ENCODE measurements around the gene GLI3. TPM values are rescaled to one million over a fixed set of nuclear protein-coding genes. Genes with fewer than 3 reads are reported as not detected.

Gene GLI3
- total RNA-seq, 1 donor from 2014 or later, result 126 TPM

DNA sequence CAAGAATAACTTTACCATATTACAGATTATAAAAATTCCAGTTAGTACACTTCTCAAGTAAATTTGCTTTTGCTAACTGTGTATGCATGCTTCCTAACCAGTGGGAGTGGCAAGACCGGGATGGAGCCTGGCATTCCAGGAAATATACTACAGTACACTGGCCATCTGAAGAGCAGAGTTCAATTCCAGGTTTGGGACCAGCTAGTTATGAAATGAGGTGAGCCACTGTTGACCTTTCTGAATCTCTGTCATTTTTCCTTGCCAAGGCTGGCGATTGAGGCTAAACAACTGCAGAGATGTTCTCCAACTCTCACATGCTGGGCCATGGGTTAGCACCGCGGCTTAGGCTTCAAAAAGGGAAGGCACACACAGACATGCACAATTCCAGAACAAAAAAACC lies 258.2 kb downstream of the GLI3 start:
- no peak for DNase-seq (ENCODE audit: low spot score in 2 of 2, unreplicated experiment in 2 of 2)
- peaks cover 16% of the 10 kb centered on the region for H3K36me3 Mint-ChIP-seq
- TF ChIP-seq, protein P1, sequence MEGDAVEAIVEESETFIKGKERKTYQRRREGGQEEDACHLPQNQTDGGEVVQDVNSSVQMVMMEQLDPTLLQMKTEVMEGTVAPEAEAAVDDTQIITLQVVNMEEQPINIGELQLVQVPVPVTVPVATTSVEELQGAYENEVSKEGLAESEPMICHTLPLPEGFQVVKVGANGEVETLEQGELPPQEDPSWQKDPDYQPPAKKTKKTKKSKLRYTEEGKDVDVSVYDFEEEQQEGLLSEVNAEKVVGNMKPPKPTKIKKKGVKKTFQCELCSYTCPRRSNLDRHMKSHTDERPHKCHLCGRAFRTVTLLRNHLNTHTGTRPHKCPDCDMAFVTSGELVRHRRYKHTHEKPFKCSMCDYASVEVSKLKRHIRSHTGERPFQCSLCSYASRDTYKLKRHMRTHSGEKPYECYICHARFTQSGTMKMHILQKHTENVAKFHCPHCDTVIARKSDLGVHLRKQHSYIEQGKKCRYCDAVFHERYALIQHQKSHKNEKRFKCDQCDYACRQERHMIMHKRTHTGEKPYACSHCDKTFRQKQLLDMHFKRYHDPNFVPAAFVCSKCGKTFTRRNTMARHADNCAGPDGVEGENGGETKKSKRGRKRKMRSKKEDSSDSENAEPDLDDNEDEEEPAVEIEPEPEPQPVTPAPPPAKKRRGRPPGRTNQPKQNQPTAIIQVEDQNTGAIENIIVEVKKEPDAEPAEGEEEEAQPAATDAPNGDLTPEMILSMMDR (IDR thresholded peaks at IDR 0.05; ENCODE audit: unreplicated experiment), result no peak
- no peaks in the 10 kb centered on the region for H3K9me3 Mint-ChIP-seq
- H3K4me1 Mint-ChIP-seq, result peaks cover 16% of the 10 kb centered on the region
- H3K27ac Mint-ChIP-seq, result no peak overlapping the region
- H3K27me3 Mint-ChIP-seq (ENCODE audit: low read depth), result no peaks in the 10 kb centered on the region
- no peak overlapping the region for H3K4me3 Mint-ChIP-seq

DNA sequence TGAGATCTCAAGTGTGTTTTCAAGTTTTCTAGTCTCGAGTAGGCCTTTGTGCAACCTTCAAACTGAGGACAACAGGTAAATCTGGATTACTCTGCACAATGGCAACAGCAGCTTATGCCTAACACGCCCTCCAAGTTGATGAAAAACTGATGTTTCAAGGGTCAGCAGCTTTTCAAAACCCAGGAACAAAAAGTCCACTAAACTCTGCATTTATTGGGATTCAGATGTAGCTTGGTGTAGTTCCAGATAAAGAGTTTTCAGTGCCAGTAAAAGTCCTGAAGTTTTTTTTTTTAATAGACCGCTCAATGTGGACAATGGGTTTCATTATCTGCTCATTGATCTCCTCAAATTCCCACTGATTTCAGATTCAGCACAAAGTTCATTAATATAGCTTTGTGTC lies 259.3 kb downstream of the GLI3 start:
- Mint-ChIP-seq H3K36me3 (peaks cover 17% of the 10 kb centered on the region), H3K27ac (no peak overlapping the region), H3K4me1 (peaks cover 16% of the 10 kb centered on the region), H3K27me3 (ENCODE audit: low read depth) (no peaks in the 10 kb centered on the region), H3K9me3 (no peaks in the 10 kb centered on the region), H3K4me3 (no peak overlapping the region)
- TF ChIP-seq, protein P1 (IDR thresholded peaks at IDR 0.05; ENCODE audit: unreplicated experiment), result no peak
- no peak for DNase-seq (ENCODE audit: low spot score in 2 of 2, unreplicated experiment in 2 of 2)

DNA sequence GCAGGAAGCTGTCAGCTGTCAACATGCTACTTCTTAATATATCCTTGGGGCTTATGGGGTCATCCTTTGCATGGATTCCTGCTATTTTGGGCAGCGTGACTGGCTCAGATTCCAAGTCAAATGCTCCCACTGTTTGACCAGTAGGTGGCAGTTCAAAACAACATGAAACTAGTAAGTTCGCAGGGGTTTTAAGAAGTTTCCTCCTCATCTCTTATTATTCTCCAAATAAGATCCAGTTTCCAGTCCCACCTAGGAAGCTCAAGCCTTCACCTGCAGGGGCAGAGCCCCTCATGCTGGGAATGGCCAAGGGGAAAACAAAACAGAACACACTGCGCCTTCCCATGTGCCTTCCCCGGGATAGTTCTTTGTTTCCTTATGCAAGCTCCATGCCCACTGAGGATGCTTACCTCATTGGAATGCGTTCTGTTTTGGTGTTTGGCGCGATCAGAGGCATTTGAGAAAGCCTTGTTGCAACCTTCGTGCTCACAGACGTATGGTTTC lies 259.8 kb downstream of the GLI3 start:
- TF ChIP-seq, protein P1 (IDR thresholded peaks at IDR 0.05; ENCODE audit: unreplicated experiment), result peak; percentile 75
- Mint-ChIP-seq H3K9me3 (no peaks in the 10 kb centered on the region), H3K4me3 (no peak overlapping the region), H3K27ac (no peak overlapping the region), H3K27me3 (ENCODE audit: low read depth) (no peaks in the 10 kb centered on the region), H3K36me3 (peaks cover 22% of the 10 kb centered on the region), H3K4me1 (peaks cover 16% of the 10 kb centered on the region)
- DNase-seq (ENCODE audit: low spot score in 2 of 2, unreplicated experiment in 2 of 2), result no peak

DNA sequence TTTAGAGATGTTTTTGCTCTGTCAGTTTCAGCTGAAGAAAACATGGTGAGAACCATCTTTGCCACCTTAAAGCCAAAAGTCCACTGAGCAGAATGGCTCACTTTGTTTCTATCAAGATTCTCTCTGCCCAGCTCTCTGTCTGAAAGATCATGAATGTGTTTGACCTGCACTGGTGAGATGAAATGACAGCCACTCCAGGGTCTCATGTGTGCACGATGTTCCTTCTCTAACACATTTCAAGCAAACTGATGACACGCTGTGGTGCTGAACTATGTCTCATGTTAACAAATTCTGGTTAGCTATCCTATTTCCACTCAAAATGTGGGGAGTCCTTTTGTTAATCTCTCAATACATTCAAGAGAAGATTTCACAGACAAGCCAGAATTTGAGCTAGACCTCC lies 260.6 kb downstream of the GLI3 start:
- DNase-seq (ENCODE audit: low spot score in 2 of 2, unreplicated experiment in 2 of 2), result no peak
- Mint-ChIP-seq H3K4me1 (peaks cover 14% of the 10 kb centered on the region), H3K4me3 (no peak overlapping the region), H3K36me3 (peaks cover 24% of the 10 kb centered on the region), H3K27ac (no peak overlapping the region), H3K27me3 (ENCODE audit: low read depth) (no peaks in the 10 kb centered on the region), H3K9me3 (no peaks in the 10 kb centered on the region)
- TF ChIP-seq, protein P1 (IDR thresholded peaks at IDR 0.05; ENCODE audit: unreplicated experiment), result no peak

GRCh38 chr7:41975849-41976248 lies 261.2 kb downstream of the GLI3 start:
- Mint-ChIP-seq H3K27me3 (ENCODE audit: low read depth) (no peaks in the 10 kb centered on the region), H3K36me3 (peaks cover 25% of the 10 kb centered on the region)
- TF ChIP-seq, protein P1 (IDR thresholded peaks at IDR 0.05; ENCODE audit: unreplicated experiment), result no peak

More at GRCh38 chr7:41975849-41976248, 261.2 kb downstream of the GLI3 start:
- Mint-ChIP-seq H3K27ac (no peak overlapping the region), H3K4me1 (peaks cover 11% of the 10 kb centered on the region), H3K4me3 (no peak overlapping the region), H3K9me3 (no peaks in the 10 kb centered on the region)
- no peak for DNase-seq (ENCODE audit: low spot score in 2 of 2, unreplicated experiment in 2 of 2)

All from mesothelial cell of epicardium (in vitro differentiated cells).